NCI-H82 (cell line): ENCODE results near the gene AK1.

Experiments used
- DNase-seq: peaks from one replicate; lab custom pipeline; 2025; lab: John Stamatoyannopoulos, UW

AK1 gene

DNA sequence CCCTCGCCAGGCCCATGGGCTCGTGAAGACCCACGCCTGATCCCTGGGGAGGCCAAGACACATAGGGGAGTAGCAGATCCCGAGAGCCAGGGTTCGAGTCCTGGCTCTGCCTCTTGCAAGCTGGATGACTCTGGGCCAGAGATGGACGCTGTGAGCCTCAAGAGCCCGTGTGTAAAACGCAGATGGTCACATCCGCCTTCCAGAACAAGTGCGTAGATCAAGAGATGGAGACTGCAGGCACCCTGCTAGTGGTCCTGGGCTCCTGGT, 31.1 kb upstream of the AK1 start:
- no peak for DNase-seq

DNA sequence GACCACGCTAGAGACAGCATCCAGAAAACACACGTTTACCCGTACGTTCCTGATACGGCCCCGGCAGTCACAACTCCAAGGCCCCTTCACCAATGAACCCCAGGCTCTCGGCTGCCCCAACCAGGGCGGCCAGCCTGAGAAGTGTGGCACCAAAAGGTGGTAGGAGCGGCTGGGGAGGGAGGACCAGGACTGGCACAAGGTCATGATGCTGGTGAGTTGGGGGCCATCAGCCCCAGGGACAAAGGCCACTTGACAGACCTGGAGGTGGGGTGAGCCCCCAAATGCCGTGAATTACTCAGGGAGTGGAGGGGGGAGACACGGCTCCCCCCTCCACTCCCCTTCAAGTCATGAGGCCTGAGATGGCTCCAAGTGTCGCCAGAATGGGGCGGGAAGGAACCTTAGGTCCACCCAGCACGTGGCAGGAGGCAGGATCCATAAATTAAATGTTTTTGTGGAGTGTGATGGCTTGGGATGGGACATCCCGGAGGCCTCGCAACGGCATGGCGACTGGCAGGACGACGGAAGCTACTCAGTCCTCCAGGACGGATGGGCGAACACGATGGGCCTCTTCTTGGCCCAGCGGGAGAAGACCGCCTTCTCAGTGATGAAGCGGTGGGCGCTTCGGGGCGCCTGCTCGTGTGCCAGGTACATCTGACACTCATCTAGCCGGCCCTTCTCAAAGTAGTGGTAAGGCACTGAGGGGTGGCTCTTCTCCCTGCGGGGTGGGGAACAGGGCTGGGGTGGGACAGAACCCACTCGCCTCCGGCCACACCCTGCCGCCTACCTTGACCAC, 30.6 kb upstream of the AK1 start:
- DNase-seq = no peak

DNA sequence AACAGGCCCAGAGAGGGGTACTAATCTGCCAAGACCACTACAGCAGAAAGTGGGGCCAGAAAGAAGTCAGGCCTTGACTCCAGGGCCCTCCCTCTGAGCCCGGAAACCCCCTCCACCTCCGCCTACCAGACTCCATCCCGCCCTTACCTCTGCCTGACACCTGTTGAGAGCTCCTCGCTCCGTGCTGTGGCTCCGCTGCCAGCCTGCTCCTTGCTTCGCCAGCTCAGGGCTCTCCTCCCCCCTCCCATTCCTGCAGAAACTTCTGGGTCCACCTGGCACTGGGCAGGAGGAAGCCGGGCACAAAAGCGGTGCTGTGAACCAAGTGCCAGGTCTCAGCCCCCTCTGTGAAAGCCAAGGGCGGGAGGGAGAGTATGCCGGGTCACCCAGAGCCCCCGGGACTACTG, 28.3 kb upstream of the AK1 start:
- DNase-seq = no peak

DNA sequence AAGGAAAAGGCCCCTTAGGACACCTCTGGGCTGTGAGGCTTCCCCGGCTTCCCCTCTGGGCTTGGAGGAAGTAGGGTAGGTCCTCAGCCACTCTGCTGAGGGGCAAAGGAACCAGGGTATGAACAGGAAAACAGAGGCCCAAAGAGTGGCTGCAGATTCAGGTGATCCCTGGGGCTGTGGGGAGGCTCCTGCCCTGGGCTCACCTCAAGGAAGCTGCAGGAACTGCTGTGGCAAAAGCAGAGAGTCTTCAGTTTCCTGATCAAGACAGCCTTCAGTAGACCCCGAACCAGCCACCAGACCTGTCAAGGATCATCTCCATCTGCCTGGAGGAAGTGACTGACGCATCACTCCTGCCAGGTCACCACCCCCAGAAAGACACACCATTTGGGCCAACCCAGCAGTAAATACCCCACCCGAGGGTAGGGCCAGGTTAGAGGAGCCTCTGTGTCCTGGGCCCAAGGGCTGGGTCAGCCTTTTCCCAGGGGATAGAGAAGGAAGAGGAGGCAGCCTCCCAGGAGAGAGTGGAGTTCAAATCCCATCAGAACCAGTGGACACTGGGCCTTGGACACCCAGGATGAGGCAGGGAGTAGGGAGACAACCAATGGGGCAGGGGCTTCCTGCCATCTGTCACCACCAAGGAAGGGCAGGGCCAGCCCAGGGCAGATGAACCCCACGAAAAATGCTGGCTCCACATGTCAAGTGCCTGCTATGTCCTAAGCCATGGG, 27.7 kb upstream of the AK1 start:
- DNase-seq = no peak

DNA sequence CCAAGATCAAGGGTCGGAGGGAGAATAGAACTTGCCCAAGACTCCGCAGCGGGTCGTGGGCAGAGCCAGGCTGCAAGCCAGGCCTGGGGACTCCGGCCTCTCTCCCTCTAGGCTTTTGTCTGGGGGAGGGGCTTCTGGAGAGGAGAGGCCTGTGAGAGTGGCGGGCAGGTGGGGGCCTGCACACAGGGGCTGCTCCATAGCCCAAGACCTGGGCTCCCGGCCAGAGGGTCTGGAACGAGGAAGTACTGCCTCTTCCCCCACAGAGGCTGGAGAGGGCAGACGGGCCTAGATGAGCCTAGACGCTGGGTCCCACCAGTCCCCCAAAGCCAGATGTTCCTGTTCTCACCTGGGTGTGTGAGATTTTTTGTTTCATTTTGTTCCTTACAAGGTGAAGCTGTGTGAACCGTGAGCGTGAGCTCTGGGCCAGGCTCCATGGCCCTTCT, 27.1 kb upstream of the AK1 start:
- DNase-seq = no peak

DNA sequence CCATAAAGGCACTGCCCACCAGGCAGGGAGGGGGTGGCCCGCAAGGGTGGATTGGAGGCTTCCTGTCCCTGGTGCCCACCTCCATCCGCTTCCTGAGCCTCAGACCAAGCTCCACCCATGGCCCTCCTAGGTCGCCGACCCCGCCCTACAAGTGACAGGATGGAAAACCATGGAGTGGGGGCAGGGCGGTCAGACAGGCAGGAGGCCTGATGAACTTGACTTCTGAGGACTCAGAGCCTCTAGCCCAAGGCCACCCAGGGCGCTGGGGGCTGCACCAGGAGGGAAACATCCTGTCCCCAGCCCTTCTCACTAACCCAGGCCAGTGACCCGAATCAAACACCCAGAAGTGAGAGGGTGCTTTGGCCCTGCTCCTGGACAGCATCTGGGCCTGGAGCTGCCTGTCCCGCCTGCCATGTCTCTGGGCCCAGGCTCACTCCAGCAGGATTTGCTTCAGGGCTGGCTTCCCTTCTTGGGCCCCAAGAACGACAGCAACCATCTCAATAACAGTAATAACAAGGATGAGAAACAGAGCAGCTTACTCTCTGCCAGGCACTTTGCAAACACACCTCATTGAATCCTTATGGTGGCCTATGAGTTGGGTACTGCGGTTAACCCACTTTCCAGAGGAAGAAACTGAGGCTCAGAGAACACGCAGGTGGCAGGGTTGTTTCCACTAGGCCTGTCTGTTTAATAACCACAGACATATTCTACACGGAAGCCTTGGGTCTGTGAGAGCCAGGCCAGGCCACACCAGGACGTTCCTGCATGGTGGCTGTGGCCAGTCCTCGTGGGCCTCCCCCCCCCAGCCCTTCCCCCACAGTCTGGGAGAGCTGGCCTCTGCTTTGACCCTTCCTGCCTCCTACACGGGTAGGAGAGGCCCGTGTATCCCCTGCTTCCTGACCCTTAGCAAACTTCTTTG, 26.3 kb upstream of the AK1 start:
- peak; percentile 49 for DNase-seq

DNA sequence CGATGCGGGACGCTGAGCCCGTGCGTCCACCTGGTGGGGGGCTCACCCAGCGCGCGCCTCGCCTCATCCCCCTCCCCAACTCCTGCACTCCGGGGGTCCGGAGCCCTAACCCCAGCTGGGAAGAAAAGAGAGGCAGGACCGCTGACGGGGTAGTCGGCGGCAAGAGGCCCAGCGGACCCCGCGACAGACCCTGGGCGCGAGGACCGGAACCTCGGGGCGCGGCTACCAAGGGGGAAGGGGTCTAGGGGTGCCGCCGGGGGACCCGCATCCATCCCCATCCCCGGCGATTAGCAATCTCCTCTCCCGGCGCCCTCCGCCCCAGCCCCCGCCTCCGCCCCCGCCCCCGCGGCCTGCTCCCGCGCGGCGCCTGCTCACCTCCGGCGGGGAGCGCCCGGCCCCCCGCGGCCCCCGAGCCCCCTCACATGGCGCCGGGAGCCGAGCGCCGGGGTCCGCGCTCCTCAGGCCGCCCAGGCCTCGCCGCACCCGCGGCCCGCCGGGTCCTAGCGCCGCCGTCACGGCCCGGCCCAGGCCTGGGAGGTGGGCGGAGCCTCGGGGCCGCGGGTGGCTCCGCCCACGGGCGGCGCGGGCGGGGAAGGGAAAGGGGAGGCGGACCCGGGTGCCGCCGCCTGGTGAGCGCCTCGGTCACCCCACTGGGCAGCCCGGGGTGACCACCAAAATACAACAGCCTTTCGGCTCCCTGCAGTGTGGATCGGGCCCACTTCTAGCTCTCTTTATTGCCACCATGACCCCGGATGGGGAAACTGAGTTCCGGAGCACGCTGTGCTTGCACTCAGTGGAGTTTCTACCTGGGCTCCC, 21.9 kb upstream of the AK1 start, which contains the start of gene ST6GALNAC6:
Gene ST6GALNAC6, minus strand, starts transcription at position 476 of the 816 bp plus-strand sequence. CDS start 1,622 bp downstream, outside the sequence.
- peak; percentile 78 for DNase-seq

DNA sequence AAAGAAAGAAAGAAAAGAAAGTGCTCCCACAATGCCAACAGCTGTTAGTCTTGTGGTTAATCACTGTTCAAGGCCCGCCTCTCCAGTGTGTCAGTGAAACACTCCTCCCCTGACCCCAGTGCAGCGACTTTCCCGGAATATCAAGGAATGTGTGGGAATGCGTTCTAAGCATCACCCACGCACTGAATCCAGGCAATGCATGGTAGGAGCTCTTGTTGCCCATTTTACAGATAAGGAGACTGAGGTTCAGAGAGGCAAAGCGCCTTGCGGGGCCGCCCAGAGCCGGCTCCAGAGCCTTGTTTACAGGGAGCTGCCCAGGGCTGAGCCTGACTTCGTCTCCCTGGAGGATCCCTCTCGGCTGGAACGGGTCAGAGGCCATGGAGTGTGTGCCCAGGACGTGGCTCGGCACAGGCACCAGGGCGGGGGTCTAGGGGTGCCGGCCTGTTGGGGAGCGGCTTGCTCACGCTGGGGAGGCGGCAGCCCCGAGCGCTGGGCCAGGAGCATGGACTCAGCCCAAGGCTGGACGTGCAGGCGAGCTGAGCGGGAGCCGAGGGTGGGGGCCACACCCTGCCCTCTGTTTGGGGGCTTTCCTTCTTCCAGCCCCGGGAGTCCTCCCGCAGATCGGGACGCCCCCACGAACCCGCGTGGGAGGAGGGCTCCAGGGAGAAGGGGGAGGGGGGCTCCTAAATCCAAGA, 21.1 kb upstream of the AK1 start:
- peak; percentile 36 for DNase-seq

DNA sequence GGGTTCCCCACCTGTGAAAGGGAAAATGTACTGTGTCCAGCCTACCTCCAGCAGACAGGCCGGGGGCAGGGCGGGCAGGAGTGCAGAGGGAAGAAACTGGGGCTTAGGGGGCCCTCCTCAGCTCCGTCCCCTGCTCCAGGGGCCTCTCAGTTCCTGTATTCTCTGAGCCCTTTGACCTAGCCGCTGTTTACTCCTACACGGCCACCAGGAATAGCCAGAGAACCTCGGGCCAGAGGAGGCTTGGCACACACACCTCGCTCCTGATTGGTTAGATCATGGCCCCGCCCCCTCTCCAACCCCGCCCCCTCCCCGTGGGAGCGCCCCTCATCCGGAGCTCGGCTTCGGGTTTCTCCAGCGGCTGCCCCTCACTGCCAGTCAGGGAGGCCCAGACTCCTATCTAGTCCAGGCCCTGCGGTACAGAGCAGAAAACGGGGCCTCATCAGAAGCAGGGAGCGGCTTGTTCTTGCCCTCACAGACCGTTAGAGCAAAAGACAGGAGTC, 19.8 kb upstream of the AK1 start:
- DNase-seq = peak; percentile 79

DNA sequence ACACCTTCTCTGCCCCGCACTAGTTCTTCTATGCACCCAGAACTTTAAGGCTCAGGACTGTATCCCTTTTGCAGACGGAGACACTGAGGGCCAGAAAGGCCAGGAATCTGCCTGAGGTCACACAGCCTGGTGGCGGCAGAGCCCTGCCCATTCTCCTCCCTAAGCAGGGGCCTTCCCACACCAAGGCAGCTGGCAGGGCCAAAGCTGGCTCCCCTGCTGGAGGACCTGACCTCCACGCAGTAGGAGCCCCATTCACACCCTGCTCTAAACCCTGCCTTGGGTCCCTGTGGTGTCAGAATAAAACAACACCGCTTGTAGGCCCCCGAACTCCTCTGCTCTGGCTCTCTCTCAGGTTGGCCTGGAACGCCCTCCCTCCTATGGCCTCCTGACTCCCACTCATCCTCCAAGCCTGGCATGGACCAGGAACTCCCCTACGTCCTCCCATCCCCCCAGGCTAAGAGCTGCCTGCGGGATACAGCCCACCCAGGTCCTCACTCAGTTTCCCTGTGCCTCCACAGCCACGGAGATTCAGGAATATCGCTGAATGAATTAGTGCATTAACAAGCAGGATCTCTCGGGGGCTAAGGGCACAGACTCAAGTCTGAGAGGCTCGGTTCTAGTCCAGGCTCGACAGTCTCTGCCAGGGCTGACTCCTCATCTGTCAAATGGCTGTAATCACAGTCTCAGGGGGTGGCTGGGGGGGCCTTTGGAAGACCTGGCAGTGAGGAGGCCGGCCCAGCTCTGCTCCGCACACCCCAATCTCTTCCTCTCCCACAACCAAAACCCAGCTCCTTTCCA, 19.1 kb upstream of the AK1 start:
- no peak for DNase-seq

DNA sequence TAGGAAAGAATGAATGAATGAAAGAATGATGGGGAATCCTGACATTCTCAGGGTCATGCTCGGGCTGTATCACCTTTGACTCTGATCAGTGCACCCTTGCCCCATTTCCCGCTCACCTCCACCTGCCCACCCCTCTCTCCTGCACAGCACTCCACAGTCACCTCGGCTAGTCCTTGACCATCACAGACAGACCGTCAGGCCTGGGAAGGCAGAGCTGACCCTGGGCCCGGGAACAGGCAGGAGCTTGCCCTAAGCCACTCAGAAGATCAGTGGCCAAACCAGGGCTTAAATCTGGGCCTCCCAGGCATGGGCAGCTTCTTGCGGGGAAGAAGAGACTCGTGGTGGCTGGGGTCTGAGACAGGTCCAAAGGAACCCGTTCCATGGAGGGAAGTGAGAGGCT, 18.3 kb upstream of the AK1 start:
- no peak for DNase-seq

DNA sequence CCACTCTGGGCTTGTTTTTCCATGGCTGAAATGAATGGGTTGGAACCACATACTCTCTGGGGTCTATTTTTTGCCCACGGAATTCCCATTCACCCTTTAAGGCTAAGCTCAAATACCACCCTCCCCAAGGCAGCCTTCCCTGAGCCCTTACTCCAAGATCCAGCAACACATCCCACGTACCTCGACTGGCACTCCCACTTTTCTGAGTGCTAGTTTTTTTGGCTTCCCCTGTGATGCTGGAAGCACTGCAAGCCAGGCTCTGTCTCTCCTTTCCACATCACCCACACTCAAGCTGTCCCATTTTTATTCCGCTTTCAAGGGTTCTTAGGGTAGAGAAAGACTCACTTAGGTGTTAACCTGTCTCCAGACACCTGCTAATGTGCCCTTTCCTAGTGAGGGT, 15.9 kb upstream of the AK1 start:
- DNase-seq = no peak

DNA sequence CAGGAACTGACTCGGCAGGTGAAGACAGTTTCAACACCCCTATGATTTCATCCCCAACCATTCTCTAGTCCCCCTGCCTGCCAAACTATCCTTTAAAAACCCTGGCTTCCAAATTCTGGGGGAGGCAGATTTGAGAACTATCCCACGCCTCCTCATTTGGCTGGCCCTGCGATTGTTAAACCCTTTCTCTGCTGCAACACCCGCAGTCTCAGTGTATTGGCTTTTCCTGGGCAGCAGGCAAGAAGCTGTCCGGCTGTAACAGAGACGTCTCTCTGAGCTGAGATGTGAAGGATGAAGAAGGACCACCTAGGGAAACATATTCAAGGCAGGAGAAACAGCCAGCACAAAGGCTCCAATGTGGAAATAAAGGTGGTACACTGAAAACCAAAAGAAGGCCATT, 15.4 kb upstream of the AK1 start:
- no peak for DNase-seq

DNA sequence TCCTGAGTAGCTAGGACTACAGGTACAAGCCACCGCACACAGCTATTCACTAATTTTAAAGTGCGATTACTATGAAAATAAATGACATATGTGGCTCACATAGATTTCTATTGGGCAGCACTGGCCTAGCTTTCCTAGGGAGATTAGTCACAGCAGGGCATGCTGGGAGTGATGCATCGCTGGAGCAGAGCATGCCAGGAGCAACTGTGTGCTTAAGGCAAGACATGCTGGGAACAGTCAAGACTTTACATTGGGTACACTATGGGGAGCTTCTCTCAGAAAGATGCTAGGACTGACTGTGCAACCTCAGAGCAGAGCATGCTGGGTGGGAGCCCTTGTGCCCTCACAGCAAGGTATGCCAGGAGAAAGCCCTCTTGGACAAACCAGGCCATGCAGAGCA, 12.6 kb upstream of the AK1 start:
- DNase-seq = no peak

DNA sequence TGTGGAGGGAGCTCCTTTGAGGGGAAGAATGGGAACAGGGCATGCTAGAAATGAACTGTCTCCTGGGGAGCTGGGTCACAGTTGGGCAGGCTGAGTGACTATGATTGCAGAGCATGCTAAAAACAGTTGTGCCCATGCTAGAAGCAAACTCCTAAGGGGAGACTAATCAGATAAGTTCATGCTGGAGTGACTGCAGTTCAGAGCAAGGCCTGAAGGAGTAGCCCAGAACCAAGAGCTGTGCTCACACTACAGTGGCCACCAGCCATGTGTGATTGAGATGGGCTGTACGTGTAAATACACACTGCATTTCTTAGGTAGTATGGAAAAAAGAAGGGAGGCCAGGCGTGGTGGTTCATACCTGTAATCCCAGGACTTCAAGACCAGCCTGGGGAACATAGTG, 10.3 kb upstream of the AK1 start:
- peak; percentile 34 for DNase-seq

DNA sequence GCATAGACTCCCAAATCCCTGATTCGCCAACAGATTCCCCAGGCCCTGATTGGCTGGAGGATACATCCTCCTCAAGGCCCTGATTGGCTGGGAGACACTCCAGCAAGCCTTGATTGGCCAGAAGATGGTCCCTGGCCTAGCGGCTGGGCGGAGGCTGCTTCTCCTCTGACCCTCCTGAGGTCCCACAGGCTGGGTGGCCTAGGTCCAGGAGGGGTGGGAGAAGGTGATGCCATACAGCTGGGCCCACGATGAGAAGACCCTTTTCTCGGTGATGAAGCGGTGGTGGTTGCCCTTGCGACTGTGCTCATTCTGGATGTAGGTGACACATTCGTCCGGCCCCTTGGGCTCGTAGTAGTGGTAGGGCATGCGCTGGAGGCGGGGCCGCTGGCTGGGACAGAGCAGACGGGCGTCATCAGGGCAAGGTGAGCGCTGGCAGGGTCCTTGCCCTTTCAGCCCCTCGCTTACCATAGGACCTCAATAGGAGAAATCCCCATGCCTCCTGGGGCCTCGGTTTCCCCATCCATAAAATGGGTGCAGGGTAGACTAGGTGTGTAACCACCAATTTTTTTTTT, 9.0 kb upstream of the AK1 start:
- DNase-seq = peak; percentile 24

DNA sequence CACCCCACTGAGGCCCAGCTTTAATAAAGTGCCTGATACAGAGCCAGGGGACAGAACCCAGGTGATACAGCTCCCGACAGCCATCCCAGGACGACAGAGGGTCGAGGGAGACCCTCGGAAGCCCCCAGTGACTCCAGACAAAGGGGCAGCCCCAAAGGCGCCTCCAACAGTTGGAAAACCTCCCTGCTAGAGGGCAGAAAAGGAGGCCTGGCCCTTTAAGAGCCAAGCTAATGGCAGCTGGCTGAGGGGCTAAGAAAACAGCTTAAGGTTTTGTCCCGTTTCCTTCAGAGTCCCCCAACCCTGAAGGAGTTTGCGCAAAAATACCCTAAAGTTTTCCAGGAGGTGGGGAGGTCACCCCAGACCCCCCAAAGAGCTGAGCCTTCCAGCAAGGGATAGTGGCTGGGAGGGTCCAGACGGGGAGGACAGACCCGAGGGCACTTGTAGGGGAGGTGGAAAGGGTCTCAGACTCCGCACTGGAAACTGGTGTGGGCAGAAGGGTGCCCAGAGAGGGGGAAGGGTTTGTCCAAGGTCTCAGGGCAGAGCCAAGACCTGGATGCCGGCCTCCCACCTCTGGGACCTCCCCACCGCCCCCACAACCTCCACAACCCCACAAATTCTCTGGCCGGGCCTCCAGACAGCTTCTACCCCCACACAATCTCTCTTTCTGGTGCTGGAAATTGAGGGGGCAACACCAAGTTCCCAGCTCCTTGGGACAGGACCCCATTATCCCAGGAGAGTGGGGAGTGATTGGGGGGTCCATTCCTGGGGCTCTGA, 8.2 kb upstream of the AK1 start:
- peak; percentile 41 for DNase-seq

DNA sequence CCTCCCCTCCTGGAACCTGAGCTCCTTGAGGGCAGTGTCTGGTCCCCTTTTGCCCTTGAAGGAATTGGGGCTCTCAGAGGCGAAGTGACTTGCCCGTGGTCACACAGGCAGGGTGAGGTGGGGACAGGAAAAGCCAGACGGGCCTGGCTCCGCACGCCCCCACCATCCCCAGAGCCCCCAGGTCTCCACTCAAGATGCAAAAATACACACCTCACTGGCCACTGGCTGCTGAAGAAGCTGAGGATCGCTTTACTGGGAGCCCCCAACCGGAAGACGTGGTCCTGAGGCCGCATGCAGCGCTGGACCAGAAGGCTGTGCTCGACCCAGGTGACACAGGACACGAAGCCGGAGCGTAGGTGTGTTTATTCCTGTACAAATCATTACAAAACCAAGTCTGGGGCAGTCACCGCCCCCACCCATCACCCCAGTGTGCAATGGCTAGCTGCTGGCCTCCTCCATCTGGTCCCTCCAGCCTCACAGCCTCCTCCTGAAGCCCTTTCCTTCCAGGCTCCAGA, 7.6 kb upstream of the AK1 start:
- no peak for DNase-seq

DNA sequence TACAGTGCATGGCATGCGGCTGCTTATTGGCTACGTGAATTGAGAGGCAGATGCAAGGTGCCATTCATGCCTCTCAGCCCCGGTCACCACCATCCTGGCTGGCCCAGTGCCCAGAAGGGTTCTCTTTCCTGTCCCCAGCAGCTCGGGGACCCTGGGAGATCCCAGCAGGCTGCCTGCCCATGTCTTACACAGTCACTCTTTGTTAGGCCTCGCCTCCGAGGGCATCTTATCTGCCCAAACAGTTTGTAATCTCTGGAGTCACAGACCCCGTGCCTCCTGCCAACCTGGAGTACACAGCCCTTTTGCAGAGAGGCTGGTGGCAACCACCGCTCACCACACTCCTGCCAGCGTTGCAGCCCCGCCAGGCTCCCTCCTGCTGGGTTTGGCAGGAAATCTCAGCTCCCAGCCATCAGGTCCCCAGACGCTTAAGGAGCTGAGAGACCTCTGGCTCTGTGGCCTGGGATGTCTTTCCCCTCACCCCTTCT, 7.0 kb upstream of the AK1 start:
- no peak for DNase-seq
